Thyroid gland (tissue), 4 donors: Measurements from ENCODE around the gene CEACAM3.

ENCODE experiments used
- POLR2A ChIP-seq, 2 donors: fragments of 450-650 bp; IDR thresholded peaks; one replicate each; pipeline ENCODE4 v1.6.1; 2017; ENCODE audit warnings: antibody characterized with exemption in 2 of 2, mild to moderate bottlenecking in 2 of 2, moderate library complexity in 1 of 2
- TF ChIP-seq, protein P1 (sequence below), 6 experiments: fragments of 200-600 bp in 3 of 6; fragments of 450-650 bp in 3 of 6; sonication (generic) in 3 of 6; IDR thresholded peaks; one replicate each; pipeline ENCODE4 v1.5.1; 2016 to 2019; ENCODE audit warnings: antibody characterized with exemption in 6 of 6, mild to moderate bottlenecking in 2 of 6, inconsistent platforms in 1 of 6, moderate library complexity in 1 of 6

DNA sequence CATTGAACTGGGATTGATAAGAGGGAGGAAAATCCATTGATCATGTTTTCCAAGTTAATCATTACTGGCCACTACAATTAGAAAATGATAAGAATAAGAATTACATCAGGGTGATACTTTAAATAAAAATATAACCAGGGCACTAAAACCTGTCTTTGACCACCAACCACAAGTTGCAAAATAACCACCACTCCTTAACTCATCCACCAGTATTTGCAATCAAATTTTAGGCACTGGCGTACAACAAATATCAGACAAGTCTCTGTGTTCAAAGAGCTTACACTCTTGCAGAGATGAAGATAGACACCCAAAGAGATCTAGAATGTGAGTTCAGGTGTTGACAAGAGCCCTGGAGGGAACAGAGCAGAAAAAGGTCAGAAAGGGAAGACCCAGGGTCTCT lies 514 bp downstream of the CEACAM3 start:
- TF ChIP-seq, protein P1, sequence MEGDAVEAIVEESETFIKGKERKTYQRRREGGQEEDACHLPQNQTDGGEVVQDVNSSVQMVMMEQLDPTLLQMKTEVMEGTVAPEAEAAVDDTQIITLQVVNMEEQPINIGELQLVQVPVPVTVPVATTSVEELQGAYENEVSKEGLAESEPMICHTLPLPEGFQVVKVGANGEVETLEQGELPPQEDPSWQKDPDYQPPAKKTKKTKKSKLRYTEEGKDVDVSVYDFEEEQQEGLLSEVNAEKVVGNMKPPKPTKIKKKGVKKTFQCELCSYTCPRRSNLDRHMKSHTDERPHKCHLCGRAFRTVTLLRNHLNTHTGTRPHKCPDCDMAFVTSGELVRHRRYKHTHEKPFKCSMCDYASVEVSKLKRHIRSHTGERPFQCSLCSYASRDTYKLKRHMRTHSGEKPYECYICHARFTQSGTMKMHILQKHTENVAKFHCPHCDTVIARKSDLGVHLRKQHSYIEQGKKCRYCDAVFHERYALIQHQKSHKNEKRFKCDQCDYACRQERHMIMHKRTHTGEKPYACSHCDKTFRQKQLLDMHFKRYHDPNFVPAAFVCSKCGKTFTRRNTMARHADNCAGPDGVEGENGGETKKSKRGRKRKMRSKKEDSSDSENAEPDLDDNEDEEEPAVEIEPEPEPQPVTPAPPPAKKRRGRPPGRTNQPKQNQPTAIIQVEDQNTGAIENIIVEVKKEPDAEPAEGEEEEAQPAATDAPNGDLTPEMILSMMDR (IDR thresholded peaks at IDR 0.05): no peak
- TF ChIP-seq POLR2A (IDR thresholded peaks at IDR 0.05): no peak
